Left kidney (tissue), 2 donors: Measurements from ENCODE around the gene STAC. TPM values are rescaled to one million over a fixed set of nuclear protein-coding genes. Genes with fewer than 3 reads are reported as not detected.
"Not testable (repeated sequence)": the region's sequence is repeated elsewhere in the genome, so short reads cannot be mapped to it uniquely, and the experiment has no call there.

ENCODE experiments used
- DNase-seq: peaks from one replicate; pipeline ENCODE4 v3.0.0-alpha.2; 2013
- polyA plus RNA-seq: library from polyadenylated mRNA; unstranded; fragments of 120-200 nt; gene quantifications from one replicate; pipeline ENCODE4 v1.2.1, GENCODE V29; 2013; ENCODE audit not compliant: insufficient read length

Gene STAC
- polyA plus RNA-seq, 1 donor, result 12.5 TPM

GRCh38 chr3:36512555-36512954 is 132.3 kb downstream of the STAC start:
- DNase-seq, result no peak

- DNase-seq, result no peak
These were observed 133.9 kb downstream of the STAC start for GRCh38 chr3:36514171-36514570.

GRCh38 chr3:36519682-36520081 is 139.4 kb downstream of the STAC start:
- DNase-seq, result no peak

GRCh38 chr3:36520241-36521006 is 140.1 kb downstream of the STAC start:
- DNase-seq, result no peak

GRCh38 chr3:36521007-36521379 is 140.7 kb downstream of the STAC start:
- no peak for DNase-seq

- DNase-seq, result no peak
These were observed 144.3 kb downstream of the STAC start for GRCh38 chr3:36524560-36524959.

GRCh38 chr3:36525115-36525801 is 145.0 kb downstream of the STAC start:
- no peak for DNase-seq

- DNase-seq, result no peak
These were observed 157.9 kb downstream of the STAC start for GRCh38 chr3:36538136-36538749.

GRCh38 chr3:36540888-36541518 is 160.7 kb downstream of the STAC start:
- DNase-seq, result peak; percentile 24

- DNase-seq, result no peak
These were observed 161.9 kb downstream of the STAC start for GRCh38 chr3:36542186-36542585.

GRCh38 chr3:36543276-36543997 is 163.1 kb downstream of the STAC start:
- no peak for DNase-seq

- no peak for DNase-seq
These were observed 165.9 kb downstream of the STAC start for GRCh38 chr3:36546226-36546625.

GRCh38 chr3:36548712-36549111 is 168.4 kb downstream of the STAC start:
- no peak for DNase-seq

GRCh38 chr3:36557021-36557707 is 176.9 kb downstream of the STAC start:
- no peak for DNase-seq

- no peak for DNase-seq
These were observed 177.6 kb downstream of the STAC start for GRCh38 chr3:36557708-36558421.

GRCh38 chr3:36558961-36559360 is 178.7 kb downstream of the STAC start:
- DNase-seq, result no peak

- no peak for DNase-seq
These were observed 180.4 kb downstream of the STAC start for GRCh38 chr3:36560685-36561084.

GRCh38 chr3:36561601-36562000 is 181.3 kb downstream of the STAC start:
- DNase-seq, result no peak

- no peak for DNase-seq
These were observed 182.6 kb downstream of the STAC start for GRCh38 chr3:36562945-36563344.

GRCh38 chr3:36575241-36575640 is 194.9 kb downstream of the STAC start:
- no peak for DNase-seq

GRCh38 chr3:36578418-36578817 is 198.1 kb downstream of the STAC start:
- DNase-seq, result not testable (repeated sequence)
